HG03378 (cell line): ENCODE results near the gene AGAP1.

Experiments
- ATAC-seq: cut with Tn5 transposase; IDR thresholded peaks from one replicate; pipeline ENCODE4 v1.9.1; 2021; ENCODE audit warnings: mild to moderate bottlenecking, moderate library complexity; ENCODE audit not compliant: unreplicated experiment

Gene AGAP1

DNA sequence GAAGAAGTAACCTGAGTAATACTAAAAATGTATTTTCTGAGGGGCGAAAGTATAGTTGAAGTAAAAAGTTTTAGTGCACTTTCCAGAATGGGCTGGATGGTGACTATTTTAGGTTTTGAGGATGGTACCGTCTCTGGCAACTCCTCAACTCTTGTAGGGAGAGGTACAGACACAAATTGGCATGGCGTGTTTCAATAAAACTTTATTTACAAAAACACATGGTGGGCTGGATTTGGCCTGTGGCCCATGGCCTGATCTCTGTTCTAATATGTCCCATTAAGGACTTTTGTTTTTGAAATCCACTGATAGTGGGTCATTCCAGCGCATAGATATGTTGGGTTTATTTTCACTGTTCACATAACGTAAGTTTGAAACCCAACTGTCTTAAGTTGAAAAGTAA lies 132.8 kb downstream of the AGAP1 start:
- no peak for ATAC-seq

DNA sequence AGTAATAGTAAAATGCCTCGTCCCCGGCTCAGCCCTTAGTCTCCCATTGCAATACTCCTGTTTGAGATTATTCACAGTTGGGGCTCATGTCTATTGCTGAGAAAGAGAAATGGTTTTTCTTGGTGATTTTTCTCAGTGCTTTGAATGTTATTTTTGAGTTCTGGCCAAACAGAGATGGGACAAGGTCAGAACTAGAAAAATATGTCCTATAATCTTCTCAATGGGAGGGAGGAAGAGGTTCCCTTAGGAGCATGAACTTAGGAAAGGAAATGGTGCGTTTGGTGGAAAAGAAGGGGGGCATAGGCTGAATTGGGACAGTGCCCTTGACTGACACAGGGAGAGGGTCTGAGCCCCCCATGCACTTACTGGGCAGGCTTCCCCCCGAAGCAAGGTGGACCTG lies 133.8 kb downstream of the AGAP1 start:
- no peak for ATAC-seq

DNA sequence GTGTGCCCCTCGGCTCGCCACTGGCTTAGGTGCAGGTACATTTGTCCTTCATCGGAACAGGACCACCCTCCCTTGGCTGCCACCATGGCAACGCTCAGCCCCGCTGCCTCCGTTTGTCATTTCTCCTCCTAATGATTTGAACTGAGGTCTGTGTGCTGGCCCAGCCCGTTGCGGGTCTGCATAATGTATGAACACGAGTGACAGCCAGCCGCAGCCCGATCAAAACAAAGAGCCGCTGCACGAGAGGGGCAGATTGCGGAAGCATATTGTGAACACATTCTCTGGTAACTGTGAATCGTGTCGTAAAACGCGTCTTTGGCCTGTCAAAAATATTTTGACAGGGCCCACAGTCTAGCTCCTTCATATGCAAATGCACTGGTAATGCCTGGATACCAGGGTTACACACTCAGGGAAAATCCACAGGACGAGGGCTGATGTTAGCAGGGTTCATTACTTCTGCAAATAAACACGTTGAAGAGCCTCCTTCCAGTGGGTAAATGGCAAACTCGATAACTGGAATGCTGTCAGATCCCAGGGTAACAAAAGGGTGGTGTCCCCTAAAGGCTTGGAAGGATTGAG lies 137.0 kb downstream of the AGAP1 start:
- ATAC-seq = no peak

DNA sequence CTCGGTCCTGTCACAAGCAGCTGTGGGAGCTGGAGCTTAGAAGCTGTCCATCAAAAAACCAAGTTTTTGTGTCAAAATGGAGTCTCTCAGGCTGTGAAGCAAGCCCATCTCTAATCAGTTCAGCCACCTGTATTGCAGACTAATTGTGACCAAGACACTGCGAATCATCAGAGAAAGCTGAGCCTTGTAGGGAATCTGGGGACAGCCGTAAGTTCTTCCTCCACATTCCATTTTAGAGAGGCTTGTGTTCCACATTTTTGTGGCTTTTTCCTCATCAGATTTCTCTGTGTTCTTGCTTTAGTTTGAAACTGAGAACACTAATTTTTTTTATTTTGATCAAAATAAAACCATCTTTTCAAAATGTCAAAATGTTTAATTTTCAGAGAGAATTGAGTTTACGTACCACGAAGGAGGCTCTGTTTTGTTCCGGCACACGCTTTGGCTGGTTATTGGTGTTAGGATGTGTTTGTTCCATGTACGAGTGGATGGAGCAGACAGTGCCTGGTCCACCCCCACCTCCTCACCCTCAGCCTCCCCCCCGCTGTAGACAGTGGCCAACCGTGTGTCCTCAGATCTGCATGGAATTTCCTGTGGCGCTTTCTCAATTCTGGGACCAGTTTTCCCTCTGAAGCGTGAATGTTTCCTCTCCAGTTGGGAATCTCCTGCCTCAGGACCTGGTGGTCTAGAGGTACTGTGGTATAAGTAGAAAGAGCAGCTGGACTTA lies 140.8 kb downstream of the AGAP1 start:
- no peak for ATAC-seq

DNA sequence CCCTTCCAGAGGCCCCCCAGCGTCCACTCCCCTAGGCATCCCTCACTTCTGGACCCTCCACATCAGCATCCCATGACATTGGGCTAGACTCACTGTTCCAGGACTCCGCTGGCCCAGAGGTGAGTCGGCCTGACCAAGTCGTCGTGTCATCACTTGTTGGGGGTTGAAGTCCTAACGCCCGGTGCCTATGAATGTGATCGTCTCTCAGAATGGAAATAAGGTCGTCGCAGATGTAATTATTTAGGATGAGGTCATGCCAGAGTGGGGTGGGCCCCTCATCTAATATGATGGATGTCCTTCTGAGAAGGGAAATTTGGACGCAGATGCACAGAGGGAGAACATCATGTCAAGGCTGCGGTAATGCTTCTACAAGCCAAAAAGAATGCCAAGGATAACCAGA lies 142.7 kb downstream of the AGAP1 start:
- no peak for ATAC-seq

- ATAC-seq = no peak
Measured at GRCh38 chr2:235637896-235638295, 144.1 kb downstream of the AGAP1 start.

- ATAC-seq = no peak
Measured at GRCh38 chr2:235638541-235639427, 144.9 kb downstream of the AGAP1 start.

GRCh38 chr2:235639428-235639773 lies 145.6 kb downstream of the AGAP1 start:
- ATAC-seq = no peak

GRCh38 chr2:235639885-235640284 lies 146.0 kb downstream of the AGAP1 start:
- ATAC-seq = no peak

DNA sequence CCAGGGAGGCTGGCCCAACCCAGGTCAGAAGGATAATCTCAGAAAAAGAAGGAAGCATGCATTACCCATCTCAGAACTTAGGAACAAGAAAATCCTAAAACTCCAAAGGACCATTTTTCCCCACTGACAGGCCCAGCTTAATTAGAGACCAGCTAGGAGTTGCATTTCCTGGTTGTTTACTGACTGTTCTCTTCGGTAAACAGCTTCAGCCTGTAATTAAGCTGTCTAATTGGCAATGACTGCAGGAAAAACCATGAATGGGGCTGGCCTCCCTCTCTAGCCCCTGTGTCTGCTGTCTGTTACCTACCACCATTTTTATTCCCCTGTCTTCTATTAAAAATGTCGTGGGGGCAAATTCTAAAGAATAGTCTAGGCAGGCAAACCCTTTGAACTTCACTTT lies 146.5 kb downstream of the AGAP1 start:
- ATAC-seq = no peak

- ATAC-seq = no peak
Measured at GRCh38 chr2:235640926-235641723, 147.3 kb downstream of the AGAP1 start.

DNA sequence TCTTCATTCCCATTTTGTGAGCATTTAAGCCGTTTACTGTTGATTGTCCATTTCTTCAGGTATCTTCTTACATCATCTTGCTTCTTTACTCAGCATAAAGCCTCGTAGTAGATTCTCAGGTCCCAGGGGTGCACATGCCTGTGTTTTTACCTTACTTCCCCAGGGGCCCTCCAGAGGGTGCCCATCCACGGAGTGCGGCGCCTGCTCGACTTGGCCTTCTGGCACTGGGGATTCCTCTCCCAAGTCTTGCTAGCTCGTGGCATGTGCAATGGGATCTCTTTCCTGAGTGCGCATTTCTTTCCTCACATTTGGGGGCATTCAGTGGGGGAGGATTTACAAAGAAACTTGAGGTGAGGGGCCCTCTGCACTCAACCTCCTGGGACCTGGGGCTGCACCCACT lies 148.1 kb downstream of the AGAP1 start:
- no peak for ATAC-seq

- no peak for ATAC-seq
Measured at GRCh38 chr2:235642446-235643098, 148.7 kb downstream of the AGAP1 start.

DNA sequence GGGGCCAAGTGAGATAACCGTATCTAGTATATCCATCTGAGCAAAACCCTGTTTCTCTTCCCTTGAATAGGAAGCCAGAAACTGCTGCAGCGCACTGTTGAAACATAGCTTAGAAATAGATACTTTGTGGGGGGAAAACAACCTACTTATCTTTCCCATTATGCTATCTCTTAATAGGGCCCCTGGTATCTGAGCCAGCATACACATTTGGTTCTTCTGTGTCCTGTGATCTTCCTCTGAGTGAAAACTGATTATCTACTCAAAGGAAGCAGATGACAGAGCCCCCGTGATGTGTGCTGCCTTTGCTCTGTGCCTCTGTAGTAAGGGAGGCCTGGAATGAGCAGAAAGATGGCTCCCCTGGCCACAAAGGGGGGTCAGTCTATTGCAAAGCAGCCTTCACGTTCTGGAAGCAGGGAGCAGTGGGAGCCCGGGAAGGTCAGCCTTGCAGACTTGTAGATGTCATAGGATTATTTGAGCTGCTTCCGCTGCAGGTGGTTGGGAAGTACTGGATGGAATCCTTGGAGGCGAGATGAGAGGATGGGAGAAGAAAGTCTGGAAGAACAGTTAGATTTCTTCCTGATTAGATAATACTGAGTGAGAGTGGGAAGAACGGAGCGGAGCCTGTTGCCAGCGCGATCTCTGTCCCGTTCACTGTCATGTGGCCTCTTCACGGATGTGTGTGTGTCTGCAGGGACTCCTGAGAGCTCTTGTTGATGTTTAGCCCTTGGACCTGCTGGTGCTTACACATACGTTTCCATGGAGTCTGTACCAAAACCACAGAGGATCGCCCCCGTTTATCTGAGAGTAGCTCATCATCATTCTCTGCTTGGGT lies 150.1 kb downstream of the AGAP1 start:
- ATAC-seq = no peak

DNA sequence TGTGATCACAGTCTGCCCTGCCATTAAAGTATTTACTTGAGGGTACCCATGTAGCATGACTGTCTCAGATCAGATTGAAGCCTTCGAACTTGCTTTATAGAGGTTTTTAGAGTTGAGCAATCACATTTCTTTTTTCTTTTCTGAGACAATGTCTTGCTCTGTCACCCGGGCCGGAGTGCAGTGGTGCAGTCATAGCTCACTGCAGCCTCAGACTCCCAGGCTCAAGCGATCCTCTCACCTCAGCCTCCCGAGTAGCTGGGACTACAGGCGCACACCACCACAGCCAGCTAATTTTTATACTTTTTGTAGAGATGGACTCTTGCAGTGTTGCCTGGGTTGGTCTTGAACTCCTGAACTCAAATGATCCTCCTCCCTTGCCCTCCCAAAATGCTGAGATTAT lies 153.4 kb downstream of the AGAP1 start:
- ATAC-seq = no peak

DNA sequence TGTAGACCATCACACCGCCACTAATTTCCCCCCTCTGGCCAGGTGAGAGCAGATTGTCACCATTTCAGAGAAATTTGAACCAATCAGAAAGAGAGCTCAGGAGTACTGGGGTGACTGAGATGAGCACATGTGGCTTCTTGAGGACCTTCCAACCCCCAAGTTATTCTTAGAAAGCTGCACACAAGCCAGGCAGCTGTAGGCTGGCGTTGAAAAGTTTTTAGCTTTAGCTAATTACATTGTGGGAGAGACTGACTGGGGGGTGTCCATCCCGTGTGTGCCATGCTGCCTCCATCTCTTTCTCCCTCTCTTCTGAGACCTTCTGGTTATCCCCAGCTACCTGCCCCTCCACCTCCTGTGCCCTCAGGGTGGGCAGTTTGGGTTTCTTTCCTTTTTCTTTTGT lies 154.0 kb downstream of the AGAP1 start:
- ATAC-seq = no peak

- ATAC-seq = no peak
Measured at GRCh38 chr2:235649418-235649817, 155.6 kb downstream of the AGAP1 start.

DNA sequence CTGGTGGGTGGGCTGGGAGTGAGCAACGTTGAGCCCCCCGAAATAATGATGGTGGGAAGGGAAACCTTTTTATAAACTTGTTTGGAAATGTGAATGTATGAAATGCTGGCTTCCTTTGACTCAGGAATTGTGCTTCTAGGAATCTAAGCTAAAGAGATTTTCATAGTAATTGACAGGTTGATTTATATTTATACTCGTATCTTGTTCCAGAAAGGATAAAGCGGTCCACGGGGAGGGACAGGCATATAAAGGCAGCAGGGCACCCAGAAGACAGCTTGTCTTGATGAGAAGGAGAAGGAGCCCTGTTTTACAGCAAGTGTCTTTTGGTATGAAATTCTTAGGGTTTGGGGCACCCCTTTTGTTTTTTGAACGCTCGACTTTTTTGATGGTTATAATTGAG lies 157.8 kb downstream of the AGAP1 start:
- ATAC-seq = no peak

- ATAC-seq = no peak
Measured at GRCh38 chr2:235654103-235654813, 160.4 kb downstream of the AGAP1 start.
